Liver (tissue), 9 donors: ENCODE data around the gene PPIE. TPM values are rescaled to one million over a fixed set of nuclear protein-coding genes. Genes with fewer than 3 reads are reported as not detected.

Experiments
- DNase-seq: peaks from one replicate; pipeline ENCODE4 v3.0.0-alpha.2; 2017; ENCODE audit warnings: low spot score
- H3K27ac ChIP-seq, 2 donors: one replicate each; pipeline ENCODE4 v1.7.0; 2013; ENCODE audit warnings: inconsistent platforms in 2 of 2, low read length in 2 of 2, control low read depth in 1 of 2, low read depth in 1 of 2, mild to moderate bottlenecking in 1 of 2
- H3K27me3 ChIP-seq, 4 donors: one replicate each; pipeline versions ENCODE4 v1.6.1 to v1.7.0; 2013; ENCODE audit warnings: low read length in 3 of 4, inconsistent platforms in 1 of 4, mild to moderate bottlenecking in 1 of 4, moderate library complexity in 1 of 4; ENCODE audit not compliant: control insufficient read depth in 4 of 4, insufficient read depth in 4 of 4
- H3K36me3 ChIP-seq, 4 donors: one replicate each; pipeline versions ENCODE4 v1.6.1 to v1.7.0; 2013; ENCODE audit warnings: low read length in 3 of 4, mild to moderate bottlenecking in 3 of 4, low read depth in 1 of 4, moderate library complexity in 1 of 4; ENCODE audit not compliant: control insufficient read depth in 4 of 4, insufficient read depth in 3 of 4
- H3K4me1 ChIP-seq, 4 donors: one replicate each; pipeline versions ENCODE4 v1.6.1 to v1.7.0; 2013; ENCODE audit warnings: low read length in 3 of 4, mild to moderate bottlenecking in 3 of 4, moderate library complexity in 1 of 4; ENCODE audit not compliant: control insufficient read depth in 4 of 4, insufficient read depth in 4 of 4
- H3K4me3 ChIP-seq, 3 donors: one replicate each; pipeline versions ENCODE4 v1.6.1 to v1.7.0; 2013; ENCODE audit warnings: low read length in 3 of 3, control low read depth in 1 of 3, low read depth in 1 of 3, mild to moderate bottlenecking in 1 of 3
- H3K9ac ChIP-seq, 2 donors: one replicate each; pipeline ENCODE4 v1.7.0; 2013; ENCODE audit warnings: low read length in 2 of 2, mild to moderate bottlenecking in 2 of 2, moderate library complexity in 2 of 2, control low read depth in 1 of 2, low read depth in 1 of 2
- H3K9me3 ChIP-seq, 4 donors: one replicate each; pipeline versions ENCODE4 v1.6.1 to v1.7.0; 2013; ENCODE audit warnings: low read length in 3 of 4; ENCODE audit not compliant: control insufficient read depth in 4 of 4
- EGR1 ChIP-seq, 2 donors: IDR thresholded peaks; 2 replicates each; pipeline ENCODE4 v1.6.1; 2016 to 2018; ENCODE audit warnings: antibody characterized with exemption in 2 of 2, low read depth in 2 of 2
- GABPA ChIP-seq, 2 donors: IDR thresholded peaks in 1 of 2; conservative IDR thresholded peaks in 1 of 2; 2 replicates each; pipeline ENCODE4 v1.6.1; 2016; ENCODE audit warnings: antibody characterized with exemption in 2 of 2, mild to moderate bottlenecking in 1 of 2, moderate library complexity in 1 of 2
- HNF4G ChIP-seq: IDR thresholded peaks from 2 replicates; pipeline ENCODE4 v1.6.1; 2016; ENCODE audit warnings: antibody characterized with exemption
- JUND ChIP-seq, 2 donors: IDR thresholded peaks; 2 replicates each; pipeline ENCODE4 v1.6.1; 2016; ENCODE audit warnings: antibody characterized with exemption in 2 of 2
- NR2F2 ChIP-seq: IDR thresholded peaks from 2 replicates; pipeline ENCODE4 v1.6.1; 2016; ENCODE audit warnings: antibody characterized with exemption
- RAD21 ChIP-seq, 2 donors: IDR thresholded peaks; 2 replicates each; pipeline ENCODE4 v1.6.1; 2016; ENCODE audit warnings: antibody characterized with exemption in 2 of 2, mild to moderate bottlenecking in 2 of 2
- RXRA ChIP-seq, 2 donors: IDR thresholded peaks; 2 replicates each; pipeline ENCODE4 v1.6.1; 2017 to 2018; ENCODE audit warnings: antibody characterized with exemption in 2 of 2, mild to moderate bottlenecking in 1 of 2
- SP1 ChIP-seq: IDR thresholded peaks from 2 replicates; pipeline ENCODE4 v1.6.1; 2018; ENCODE audit warnings: antibody characterized with exemption, mild to moderate bottlenecking
- TAF1 ChIP-seq: conservative IDR thresholded peaks from 2 replicates; pipeline ENCODE4 v1.6.1; 2016; ENCODE audit warnings: antibody characterized with exemption, mild to moderate bottlenecking
- YY1 ChIP-seq: IDR thresholded peaks from 2 replicates; pipeline ENCODE4 v1.6.1; 2016; ENCODE audit warnings: antibody characterized with exemption, mild to moderate bottlenecking
- WGBS: extraction: QIAGEN DNeasy Blood & Tissue Kit; methylation state at CpG from one replicate; pipeline ENCODE4 v1.1.7; 2013; 5-methylcytosine and 5-hydroxymethylcytosine counted together
- polyA plus RNA-seq, 2 donors: library from polyadenylated mRNA; stranded (reverse) in 1 of 2; unstranded in 1 of 2; fragments of 200-250 nt in 1 of 2; fragments of >200 nt in 1 of 2; fragmentation: Nextera tagmentation in 1 of 2; extraction: Ambion mirVana in 1 of 2; gene quantifications; one replicate each; pipeline versions ENCODE4 v1.2.1 to v1.2.3, GENCODE V29; 2013 to 2015
- total RNA-seq, 2 donors: library from RNA; depleted of rRNA; stranded (reverse); fragments of >200 nt; gene quantifications; one replicate each; pipeline ENCODE4 v1.2.3, GENCODE V29; 2014
- TF ChIP-seq, protein P1 (sequence below): IDR thresholded peaks from 2 replicates; pipeline ENCODE4 v1.6.1; 2016; ENCODE audit warnings: antibody characterized with exemption
- TF ChIP-seq, protein P2 (sequence below): IDR thresholded peaks from 2 replicates; pipeline ENCODE4 v1.6.1; 2016; ENCODE audit warnings: antibody characterized with exemption
- TF ChIP-seq, protein P3 (sequence below): IDR thresholded peaks from 2 replicates; pipeline ENCODE4 v1.6.1; 2016; ENCODE audit warnings: antibody characterized with exemption
- TF ChIP-seq, protein P4 (sequence below): IDR thresholded peaks from 2 replicates; pipeline ENCODE4 v1.6.1; 2016; ENCODE audit warnings: antibody characterized with exemption, mild to moderate bottlenecking
- TF ChIP-seq, protein P5 (sequence below): fragments of 150-350 bp; IDR thresholded peaks from 2 replicates; pipeline ENCODE4 v1.5.1; 2017; ENCODE audit warnings: improper control_type of control experiment, low read depth, low read length; ENCODE audit not compliant: missing input control
- donor health status: healthy.
- donor health status: healthy.
- donor health status: healthy.
- donor health status: healthy.
- donor health status: healthy.

Gene PPIE
- total and polyA plus RNA-seq, 4 donors, result 15.5 to 23.6 (median 19.2) TPM

DNA sequence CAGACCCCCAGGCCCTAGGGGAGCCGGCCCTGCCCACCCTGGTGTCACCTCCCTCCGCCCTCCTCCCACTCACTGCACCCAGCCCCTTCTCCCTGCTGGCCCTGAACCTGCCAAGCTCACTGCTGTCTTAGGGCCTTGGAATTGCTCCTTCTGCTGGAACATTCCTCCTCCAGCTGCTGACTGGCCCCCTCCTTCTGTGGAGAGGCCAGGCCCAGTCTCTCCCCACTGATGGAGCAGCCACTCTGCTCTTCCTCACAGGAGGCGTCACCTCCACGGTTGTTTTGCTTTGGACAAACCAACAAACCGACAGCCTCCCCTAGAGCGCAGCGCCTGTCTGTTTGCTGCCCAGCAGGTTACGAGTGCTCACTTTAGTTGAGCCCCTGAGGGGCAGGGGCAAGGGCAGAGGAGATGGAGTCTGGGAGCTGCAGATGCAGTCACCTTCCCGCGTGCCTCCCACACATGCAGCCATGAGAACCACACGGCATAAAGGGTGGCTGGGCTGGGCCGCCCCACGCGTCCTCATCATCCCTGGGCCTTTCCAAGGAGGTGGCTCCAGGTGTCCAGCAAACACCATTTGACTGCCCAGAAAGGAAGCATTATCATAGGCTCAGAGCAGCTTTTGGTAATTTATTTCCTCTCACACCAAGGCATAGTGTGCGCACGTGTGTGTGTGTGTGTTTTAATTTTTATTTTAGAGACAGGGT, 23.0 kb downstream of the PPIE start:
- 86% methylated on average over 16 of the region's 16 CpGs for WGBS
- H3K4me1 ChIP-seq, result no peaks in the 10 kb centered on the region
- peaks cover 2 to 24% (median 5%) of the 10 kb centered on the region in 4 donors for H3K36me3 ChIP-seq
- H3K4me3 ChIP-seq, result no peak overlapping the region
- H3K27ac ChIP-seq, result no peak overlapping the region
- DNase-seq, result no peak
- H3K9ac ChIP-seq, result no peak overlapping the region
- TF ChIP-seq YY1, result no peak
- no peak for TF ChIP-seq GABPA (IDR thresholded peaks at IDR 0.05 in 1 of 2, conservative IDR thresholded peaks at IDR 0.05 in 1 of 2)
- TF ChIP-seq RXRA (IDR thresholded peaks at IDR 0.05), result no peak
- TF ChIP-seq TAF1, result no peak
- TF ChIP-seq, protein P1, sequence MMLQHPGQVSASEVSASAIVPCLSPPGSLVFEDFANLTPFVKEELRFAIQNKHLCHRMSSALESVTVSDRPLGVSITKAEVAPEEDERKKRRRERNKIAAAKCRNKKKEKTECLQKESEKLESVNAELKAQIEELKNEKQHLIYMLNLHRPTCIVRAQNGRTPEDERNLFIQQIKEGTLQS, result no peak
- TF ChIP-seq HNF4G, result no peak
- TF ChIP-seq, protein P2, sequence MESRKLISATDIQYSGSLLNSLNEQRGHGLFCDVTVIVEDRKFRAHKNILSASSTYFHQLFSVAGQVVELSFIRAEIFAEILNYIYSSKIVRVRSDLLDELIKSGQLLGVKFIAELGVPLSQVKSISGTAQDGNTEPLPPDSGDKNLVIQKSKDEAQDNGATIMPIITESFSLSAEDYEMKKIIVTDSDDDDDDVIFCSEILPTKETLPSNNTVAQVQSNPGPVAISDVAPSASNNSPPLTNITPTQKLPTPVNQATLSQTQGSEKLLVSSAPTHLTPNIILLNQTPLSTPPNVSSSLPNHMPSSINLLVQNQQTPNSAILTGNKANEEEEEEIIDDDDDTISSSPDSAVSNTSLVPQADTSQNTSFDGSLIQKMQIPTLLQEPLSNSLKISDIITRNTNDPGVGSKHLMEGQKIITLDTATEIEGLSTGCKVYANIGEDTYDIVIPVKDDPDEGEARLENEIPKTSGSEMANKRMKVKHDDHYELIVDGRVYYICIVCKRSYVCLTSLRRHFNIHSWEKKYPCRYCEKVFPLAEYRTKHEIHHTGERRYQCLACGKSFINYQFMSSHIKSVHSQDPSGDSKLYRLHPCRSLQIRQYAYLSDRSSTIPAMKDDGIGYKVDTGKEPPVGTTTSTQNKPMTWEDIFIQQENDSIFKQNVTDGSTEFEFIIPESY, result no peak
- TF ChIP-seq, protein P3, sequence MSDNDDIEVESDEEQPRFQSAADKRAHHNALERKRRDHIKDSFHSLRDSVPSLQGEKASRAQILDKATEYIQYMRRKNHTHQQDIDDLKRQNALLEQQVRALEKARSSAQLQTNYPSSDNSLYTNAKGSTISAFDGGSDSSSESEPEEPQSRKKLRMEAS, result no peak
- no peak for TF ChIP-seq JUND (IDR thresholded peaks at IDR 0.05)
- no peak for TF ChIP-seq RAD21 (IDR thresholded peaks at IDR 0.05)
- TF ChIP-seq SP1, result no peak
- TF ChIP-seq NR2F2, result no peak
- TF ChIP-seq, protein P4, sequence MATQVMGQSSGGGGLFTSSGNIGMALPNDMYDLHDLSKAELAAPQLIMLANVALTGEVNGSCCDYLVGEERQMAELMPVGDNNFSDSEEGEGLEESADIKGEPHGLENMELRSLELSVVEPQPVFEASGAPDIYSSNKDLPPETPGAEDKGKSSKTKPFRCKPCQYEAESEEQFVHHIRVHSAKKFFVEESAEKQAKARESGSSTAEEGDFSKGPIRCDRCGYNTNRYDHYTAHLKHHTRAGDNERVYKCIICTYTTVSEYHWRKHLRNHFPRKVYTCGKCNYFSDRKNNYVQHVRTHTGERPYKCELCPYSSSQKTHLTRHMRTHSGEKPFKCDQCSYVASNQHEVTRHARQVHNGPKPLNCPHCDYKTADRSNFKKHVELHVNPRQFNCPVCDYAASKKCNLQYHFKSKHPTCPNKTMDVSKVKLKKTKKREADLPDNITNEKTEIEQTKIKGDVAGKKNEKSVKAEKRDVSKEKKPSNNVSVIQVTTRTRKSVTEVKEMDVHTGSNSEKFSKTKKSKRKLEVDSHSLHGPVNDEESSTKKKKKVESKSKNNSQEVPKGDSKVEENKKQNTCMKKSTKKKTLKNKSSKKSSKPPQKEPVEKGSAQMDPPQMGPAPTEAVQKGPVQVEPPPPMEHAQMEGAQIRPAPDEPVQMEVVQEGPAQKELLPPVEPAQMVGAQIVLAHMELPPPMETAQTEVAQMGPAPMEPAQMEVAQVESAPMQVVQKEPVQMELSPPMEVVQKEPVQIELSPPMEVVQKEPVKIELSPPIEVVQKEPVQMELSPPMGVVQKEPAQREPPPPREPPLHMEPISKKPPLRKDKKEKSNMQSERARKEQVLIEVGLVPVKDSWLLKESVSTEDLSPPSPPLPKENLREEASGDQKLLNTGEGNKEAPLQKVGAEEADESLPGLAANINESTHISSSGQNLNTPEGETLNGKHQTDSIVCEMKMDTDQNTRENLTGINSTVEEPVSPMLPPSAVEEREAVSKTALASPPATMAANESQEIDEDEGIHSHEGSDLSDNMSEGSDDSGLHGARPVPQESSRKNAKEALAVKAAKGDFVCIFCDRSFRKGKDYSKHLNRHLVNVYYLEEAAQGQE, result no peak
- no peaks in the 10 kb centered on the region for H3K27me3 ChIP-seq
- no peaks in the 10 kb centered on the region for H3K9me3 ChIP-seq

DNA sequence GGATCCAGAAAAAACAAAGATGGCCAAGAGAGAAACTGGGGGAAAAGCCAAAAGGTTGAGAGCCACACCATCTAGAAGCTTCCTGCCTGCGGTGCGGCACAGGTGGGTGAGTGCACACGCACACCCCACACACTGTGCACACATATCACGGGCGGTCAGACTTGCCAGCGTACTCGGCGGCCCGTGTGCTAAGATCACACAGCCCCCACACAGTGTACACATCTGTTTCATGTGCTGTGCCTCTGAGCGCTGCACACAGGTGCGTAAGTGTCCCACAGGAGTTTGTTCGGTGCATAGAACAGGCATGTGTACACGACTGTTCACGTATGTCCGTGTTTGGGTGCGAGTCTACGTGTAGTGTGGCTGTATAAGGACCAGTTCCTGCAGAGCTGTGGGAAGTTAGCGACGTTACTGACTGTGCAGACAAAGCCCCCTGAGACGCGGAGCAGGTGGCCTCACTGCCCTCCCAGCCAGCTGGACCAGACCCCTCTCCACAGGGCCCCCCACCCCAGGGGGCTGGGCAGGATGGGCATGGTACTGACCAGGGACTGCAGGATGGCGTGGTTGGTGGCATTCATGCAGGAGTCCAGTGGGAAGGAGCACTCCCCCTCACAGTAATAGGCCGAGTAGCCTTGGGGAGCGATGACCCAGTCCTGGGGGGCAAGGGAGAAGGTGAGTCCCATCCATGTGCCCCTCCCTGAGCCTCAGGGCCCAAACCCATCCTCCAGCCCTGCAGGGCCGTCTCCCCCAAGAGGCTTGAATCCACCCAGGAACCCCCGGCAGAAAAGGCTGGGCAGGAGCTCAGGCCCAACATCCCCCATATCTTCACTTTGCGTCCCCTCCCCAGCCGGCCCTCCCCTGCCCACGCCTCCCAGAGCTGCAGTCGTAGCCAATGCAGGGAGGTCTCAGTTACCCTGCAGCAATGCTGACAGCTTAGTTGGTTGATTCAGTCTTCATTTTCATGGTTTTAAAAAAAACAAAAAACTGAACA, 24.2 kb downstream of the PPIE start:
- Histone ChIP-seq H3K9ac (no peak overlapping the region), H3K27ac (no peak overlapping the region), H3K4me3 (no peak overlapping the region), H3K27me3 (no peaks in the 10 kb centered on the region), H3K9me3 (no peaks in the 10 kb centered on the region), H3K4me1 (no peaks in the 10 kb centered on the region), H3K36me3 (peaks cover 0 to 14% (median 1%) of the 10 kb centered on the region in 4 donors)
- no peak for DNase-seq
- 95% methylated on average over 30 of the region's 30 CpGs for WGBS
- TF ChIP-seq YY1 (no peak), TAF1 (no peak), HNF4G (no peak), EGR1 (IDR thresholded peaks at IDR 0.05; ENCODE audit: low read depth in 2 of 2) (no peak)
- TF ChIP-seq, protein P4, result no peak
- TF ChIP-seq, protein P5, sequence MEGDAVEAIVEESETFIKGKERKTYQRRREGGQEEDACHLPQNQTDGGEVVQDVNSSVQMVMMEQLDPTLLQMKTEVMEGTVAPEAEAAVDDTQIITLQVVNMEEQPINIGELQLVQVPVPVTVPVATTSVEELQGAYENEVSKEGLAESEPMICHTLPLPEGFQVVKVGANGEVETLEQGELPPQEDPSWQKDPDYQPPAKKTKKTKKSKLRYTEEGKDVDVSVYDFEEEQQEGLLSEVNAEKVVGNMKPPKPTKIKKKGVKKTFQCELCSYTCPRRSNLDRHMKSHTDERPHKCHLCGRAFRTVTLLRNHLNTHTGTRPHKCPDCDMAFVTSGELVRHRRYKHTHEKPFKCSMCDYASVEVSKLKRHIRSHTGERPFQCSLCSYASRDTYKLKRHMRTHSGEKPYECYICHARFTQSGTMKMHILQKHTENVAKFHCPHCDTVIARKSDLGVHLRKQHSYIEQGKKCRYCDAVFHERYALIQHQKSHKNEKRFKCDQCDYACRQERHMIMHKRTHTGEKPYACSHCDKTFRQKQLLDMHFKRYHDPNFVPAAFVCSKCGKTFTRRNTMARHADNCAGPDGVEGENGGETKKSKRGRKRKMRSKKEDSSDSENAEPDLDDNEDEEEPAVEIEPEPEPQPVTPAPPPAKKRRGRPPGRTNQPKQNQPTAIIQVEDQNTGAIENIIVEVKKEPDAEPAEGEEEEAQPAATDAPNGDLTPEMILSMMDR, result no peak
- TF ChIP-seq, protein P2, result no peak
